Breast epithelium (tissue), 4 donors: Measurements from ENCODE around the gene PXN. TPM values are rescaled to one million over a fixed set of nuclear protein-coding genes. Genes with fewer than 3 reads are reported as not detected.
"Not testable (repeated sequence)": the region's sequence is repeated elsewhere in the genome, so short reads cannot be mapped to it uniquely, and the experiment has no call there.

Source experiments
- DNase-seq, 2 donors: peaks; one replicate each; pipeline ENCODE4 v3.0.0-alpha.2; 2019; ENCODE audit warnings: low spot score in 2 of 2
- H3K27ac ChIP-seq, 2 donors: fragments of 200-600 bp; sonication (generic) in 1 of 2; one replicate each; pipeline ENCODE4 v1.5.1; 2016 to 2019; ENCODE audit warnings: mild to moderate bottlenecking in 1 of 2
- H3K27me3 ChIP-seq, 2 donors: fragments of 200-600 bp; sonication (generic) in 1 of 2; one replicate each; pipeline versions ENCODE4 v1.5.1 to v1.6.0; 2017 to 2019; ENCODE audit warnings: control low read depth in 1 of 2, mild to moderate bottlenecking in 1 of 2
- H3K36me3 ChIP-seq: fragments of 200-600 bp; one replicate; pipeline ENCODE4 v1.5.1; 2019
- H3K4me1 ChIP-seq, 2 donors: fragments of 200-600 bp; sonication (generic); one replicate each; pipeline ENCODE4 v1.5.1; 2016 to 2019; ENCODE audit warnings: control low read depth in 1 of 2
- H3K4me3 ChIP-seq, 3 donors: fragments of 200-600 bp; sonication (generic); 1 replicate in 2 of 3; 2 replicates in 1 of 3; pipeline ENCODE4 v1.5.1; 2016 to 2019; ENCODE audit warnings: mild to moderate bottlenecking in 3 of 3, moderate library complexity in 2 of 3
- H3K9me3 ChIP-seq, 2 donors: fragments of 200-600 bp; sonication (generic) in 1 of 2; one replicate each; pipeline ENCODE4 v1.5.1; 2016 to 2019; ENCODE audit warnings: control low read depth in 1 of 2
- CTCF ChIP-seq, 3 donors: fragments of 450-650 bp; IDR thresholded peaks; one replicate each; pipeline ENCODE4 v1.5.1; 2016 to 2017; ENCODE audit warnings: antibody characterized with exemption in 3 of 3, mild to moderate bottlenecking in 3 of 3, moderate library complexity in 3 of 3
- POLR2A ChIP-seq: fragments of 450-650 bp; IDR thresholded peaks from one replicate; pipeline ENCODE4 v1.6.1; 2016; ENCODE audit warnings: antibody characterized with exemption, mild to moderate bottlenecking, moderate library complexity
- POLR2AphosphoS5 ChIP-seq, 3 donors: sonication (generic); formaldehyde crosslinking; IDR thresholded peaks; one replicate each; pipeline ENCODE4 v1.6.1; 2017; ENCODE audit warnings: antibody characterized with exemption in 3 of 3
- intact Hi-C: fragments of 100-400 bp; cut with DNase I; formaldehyde crosslinking; loops from one replicate; pipeline ENCODE4 v1.15.1; 2023; ENCODE audit warnings: low total_unique reads
- total RNA-seq, 3 donors: library from RNA; depleted of rRNA; stranded (reverse); fragments of >200 nt; gene quantifications; one replicate each; pipeline ENCODE4 v1.1.0, GENCODE V29; 2016

The PXN gene
- total RNA-seq, 3 donors from 2014 or later = 44.8 to 74.1 (median 53.9) TPM

- Histone ChIP-seq H3K4me3 (no peak overlapping the region), H3K4me1 (peaks cover 7 to 26% of the 10 kb centered on the region in 2 donors), H3K36me3 (peaks cover 4% of the 10 kb centered on the region), H3K27me3 (no peaks in the 10 kb centered on the region), H3K27ac (no peak overlapping the region), H3K9me3 (no peaks in the 10 kb centered on the region)
- intact Hi-C loops = no loop called here
- TF ChIP-seq CTCF (IDR thresholded peaks at IDR 0.05) (no peak), POLR2A (no peak), POLR2AphosphoS5 (IDR thresholded peaks at IDR 0.05) (no peak)
- DNase-seq = no peak
These were observed 69.2 kb downstream of the PXN start for GRCh38 chr12:120196363-120196762.

GRCh38 chr12:120194534-120195395 is 70.8 kb downstream of the PXN start, which contains the start of gene GCN1:
GCN1 (minus strand) TSS chr12:120194715; CDS start chr12:120194697, 18 bp downstream.
- Histone ChIP-seq H3K36me3 (peaks cover 4% of the 10 kb centered on the region), H3K9me3 (no peaks in the 10 kb centered on the region), H3K4me3 (peak within 1 kb of the TSS; percentile 77 to 97 (median 93)), H3K27me3 (no peaks in the 10 kb centered on the region), H3K4me1 (peaks cover 7 to 22% of the 10 kb centered on the region in 2 donors), H3K27ac (peak within 1 kb of the TSS; percentile 83 to 92)
- DNase-seq = peak; percentile 59 to 79
- TF ChIP-seq POLR2A = peak; percentile 31
- TF ChIP-seq CTCF (IDR thresholded peaks at IDR 0.05) = no peak
- peak; percentile 80 to 96 (median 91) for TF ChIP-seq POLR2AphosphoS5 (IDR thresholded peaks at IDR 0.05)
- intact Hi-C loops = no loop called here

DNA sequence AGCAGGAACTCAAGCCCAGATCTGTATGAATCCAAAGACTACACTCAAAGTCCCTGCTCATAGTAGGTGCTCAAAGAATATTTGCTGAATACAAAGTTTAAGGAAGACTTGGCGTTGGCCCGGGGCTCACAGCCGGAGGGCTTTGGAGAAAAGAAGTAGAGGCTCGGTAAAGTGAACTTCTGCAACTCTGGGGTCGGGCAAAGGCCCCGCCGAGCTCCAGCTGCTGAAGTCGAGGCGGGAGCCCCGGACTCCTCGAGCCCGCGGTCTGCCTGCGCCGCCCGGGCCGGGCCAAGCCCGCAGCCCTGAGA is 71.3 kb downstream of the PXN start:
- no peak for DNase-seq
- H3K27ac ChIP-seq = peak overlapping the region; percentile 83 to 92
- intact Hi-C loops = no loop called here
- peaks cover 4% of the 10 kb centered on the region for H3K36me3 ChIP-seq
- H3K9me3 ChIP-seq = no peaks in the 10 kb centered on the region
- H3K4me1 ChIP-seq = peaks cover 7 to 17% of the 10 kb centered on the region in 2 donors
- TF ChIP-seq POLR2AphosphoS5 (IDR thresholded peaks at IDR 0.05) = no peak
- TF ChIP-seq CTCF (IDR thresholded peaks at IDR 0.05) = no peak
- TF ChIP-seq POLR2A = no peak
- H3K4me3 ChIP-seq = peak overlapping the region; percentile 77 to 97 (median 93)
- H3K27me3 ChIP-seq = no peaks in the 10 kb centered on the region

GRCh38 chr12:120193286-120193685 is 72.2 kb downstream of the PXN start:
- DNase-seq, intact Hi-C loops, H3K9me3 ChIP-seq, H3K27me3 ChIP-seq, H3K36me3 ChIP-seq, H3K27ac ChIP-seq: not testable (repeated sequence)
- Histone ChIP-seq H3K4me3 (peak overlapping the region; percentile 77 to 97 (median 93)), H3K4me1 (peaks cover 4 to 13% of the 10 kb centered on the region in 2 donors)

DNA sequence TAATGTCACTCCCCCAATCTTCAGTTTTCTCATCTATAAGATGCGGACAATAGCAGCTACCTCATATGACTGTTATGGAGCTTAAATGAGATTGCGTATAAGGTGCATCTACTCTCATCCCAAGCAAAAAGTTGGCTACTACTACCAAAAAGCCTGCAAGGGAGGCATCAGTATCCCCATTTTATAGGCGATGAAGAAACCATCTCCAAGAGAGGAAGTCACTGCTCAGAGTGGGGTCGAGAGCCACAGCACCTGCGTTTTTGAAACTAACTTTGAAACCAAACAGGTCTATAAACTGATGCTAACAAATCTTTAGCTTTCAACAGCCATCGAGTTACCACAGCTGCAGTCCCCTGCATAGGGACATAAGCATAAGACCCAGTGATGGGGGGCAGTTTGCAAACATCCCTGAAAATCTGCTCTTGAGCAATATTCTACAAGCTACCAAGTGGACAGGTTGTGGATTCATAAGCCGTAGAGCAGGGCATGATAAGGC is 74.5 kb downstream of the PXN start:
- TF ChIP-seq POLR2AphosphoS5 (IDR thresholded peaks at IDR 0.05) (no peak), CTCF (IDR thresholded peaks at IDR 0.05) (no peak), POLR2A (no peak)
- no peak for DNase-seq
- no peaks in the 10 kb centered on the region for H3K27me3 ChIP-seq
- H3K36me3 ChIP-seq = no peaks in the 10 kb centered on the region
- peaks cover 4 to 13% of the 10 kb centered on the region in 2 donors for H3K4me1 ChIP-seq
- no peak overlapping the region for H3K27ac ChIP-seq
- no peaks in the 10 kb centered on the region for H3K9me3 ChIP-seq
- intact Hi-C loops = no loop called here
- H3K4me3 ChIP-seq = no peak overlapping the region
